ENCODE data around the gene RAB20.

GRCh38 chr13:110500341-110500740, 61.2 kb downstream of the RAB20 start:
- TF ChIP-seq ARNT (IDR thresholded peaks at IDR 0.05) (no peak), SP1 (IDR thresholded peaks at IDR 0.05) (no peak), L3MBTL2 (conservative IDR thresholded peaks at IDR 0.05) (no peak), FOXK2 (IDR thresholded peaks at IDR 0.05) (no peak), FOXM1 (IDR thresholded peaks at IDR 0.05; ENCODE audit: borderline replicate concordance) (no peak)
